Body of pancreas (tissue), 4 donors: ENCODE measurements around the gene PPOX.

Experiments used
- CTCF ChIP-seq, 7 experiments: fragments of 450-650 bp in 4 of 7; fragments of 200-600 bp in 3 of 7; sonication (generic) in 3 of 7; IDR thresholded peaks; one replicate each; pipeline ENCODE4 v1.5.1; 2016 to 2019; ENCODE audit warnings: antibody characterized with exemption in 7 of 7
- POLR2A ChIP-seq, 3 donors: fragments of 450-650 bp; IDR thresholded peaks; one replicate each; pipeline ENCODE4 v1.6.1; 2016; ENCODE audit warnings: antibody characterized with exemption in 3 of 3, mild to moderate bottlenecking in 2 of 3

- TF ChIP-seq CTCF (IDR thresholded peaks at IDR 0.05): no peak
- TF ChIP-seq POLR2A (IDR thresholded peaks at IDR 0.05): no peak
These were observed 5.0 kb downstream of the PPOX start for GRCh38 chr1:161171191-161171590.
